ENCODE data around the gene HDLBP. TPM values are rescaled to one million over a fixed set of nuclear protein-coding genes. Genes with fewer than 3 reads are reported as not detected.
"Not testable (repeated sequence)": the region's sequence is repeated elsewhere in the genome, so short reads cannot be mapped to it uniquely, and the experiment has no call there.

The HDLBP gene
- total RNA-seq, 1 donor from 2014 or later, result 989 TPM

- DNase-seq (ENCODE audit: low spot score), result no peak
- H3K27ac Mint-ChIP-seq (ENCODE audit: unreplicated experiment), result peak overlapping the region; percentile 80
- H3K36me3 Mint-ChIP-seq (ENCODE audit: low read depth), result peaks cover 6% of the 10 kb centered on the region
- no peaks in the 10 kb centered on the region for H3K9me3 Mint-ChIP-seq (ENCODE audit: low read depth)
- H3K4me3 Mint-ChIP-seq (ENCODE audit: unreplicated experiment), result peak overlapping the region; percentile 33
- TF ChIP-seq CTCF (IDR thresholded peaks at IDR 0.05), result no peak
- peaks cover 77% of the 10 kb centered on the region for H3K4me1 Mint-ChIP-seq (ENCODE audit: low read depth)
- H3K27me3 Mint-ChIP-seq (ENCODE audit: low read depth), result no peaks in the 10 kb centered on the region
Observed at GRCh38 chr2:241321033-241321432, 5.6 kb upstream of the HDLBP start.

- Mint-ChIP-seq H3K4me3 (ENCODE audit: unreplicated experiment) (no peak overlapping the region), H3K9me3 (ENCODE audit: low read depth) (no peaks in the 10 kb centered on the region), H3K27me3 (ENCODE audit: low read depth) (no peaks in the 10 kb centered on the region), H3K4me1 (ENCODE audit: low read depth) (peaks cover 77% of the 10 kb centered on the region), H3K36me3 (ENCODE audit: low read depth) (peaks cover 4% of the 10 kb centered on the region), H3K27ac (ENCODE audit: unreplicated experiment) (peak overlapping the region; percentile 19)
- no peak for TF ChIP-seq CTCF (IDR thresholded peaks at IDR 0.05)
- DNase-seq (ENCODE audit: low spot score), result no peak
Observed at GRCh38 chr2:241320394-241320793, 4.9 kb upstream of the HDLBP start.

- DNase-seq (ENCODE audit: low spot score); H3K27me3 Mint-ChIP-seq (ENCODE audit: low read depth); H3K9me3 Mint-ChIP-seq (ENCODE audit: low read depth); H3K36me3 Mint-ChIP-seq (ENCODE audit: low read depth): not testable (repeated sequence)
- H3K27ac Mint-ChIP-seq (ENCODE audit: unreplicated experiment), result peak overlapping the region; percentile 41
- H3K4me3 Mint-ChIP-seq (ENCODE audit: unreplicated experiment), result peak overlapping the region; percentile 100
- H3K4me1 Mint-ChIP-seq (ENCODE audit: low read depth), result peaks cover 70% of the 10 kb centered on the region
Observed at GRCh38 chr2:241318830-241319229, 3.4 kb upstream of the HDLBP start.

GRCh38 chr2:241317391-241317790 lies 1.9 kb upstream of the HDLBP start:
- peak overlapping the region; percentile 100 for H3K4me3 Mint-ChIP-seq (ENCODE audit: unreplicated experiment)
- peaks cover 2% of the 10 kb centered on the region for H3K36me3 Mint-ChIP-seq (ENCODE audit: low read depth)
- H3K27ac Mint-ChIP-seq (ENCODE audit: unreplicated experiment), result peak overlapping the region; percentile 100
- no peaks in the 10 kb centered on the region for H3K9me3 Mint-ChIP-seq (ENCODE audit: low read depth)
- H3K27me3 Mint-ChIP-seq (ENCODE audit: low read depth), result no peaks in the 10 kb centered on the region
- peaks cover 73% of the 10 kb centered on the region for H3K4me1 Mint-ChIP-seq (ENCODE audit: low read depth)
- DNase-seq (ENCODE audit: low spot score), result no peak
- no peak for TF ChIP-seq CTCF (IDR thresholded peaks at IDR 0.05)

- Mint-ChIP-seq H3K27me3 (ENCODE audit: low read depth) (no peaks in the 10 kb centered on the region), H3K36me3 (ENCODE audit: low read depth) (peaks cover 2% of the 10 kb centered on the region), H3K9me3 (ENCODE audit: low read depth) (no peaks in the 10 kb centered on the region), H3K4me1 (ENCODE audit: low read depth) (peaks cover 73% of the 10 kb centered on the region), H3K27ac (ENCODE audit: unreplicated experiment) (peak overlapping the region; percentile 100), H3K4me3 (ENCODE audit: unreplicated experiment) (peak overlapping the region; percentile 100)
- DNase-seq (ENCODE audit: low spot score), result no peak
- TF ChIP-seq CTCF (IDR thresholded peaks at IDR 0.05), result no peak
Observed at GRCh38 chr2:241316825-241317224, 1.4 kb upstream of the HDLBP start.

GRCh38 chr2:241315879-241316631 lies 583 bp upstream of the HDLBP start, which contains the start of gene SEPTIN2:
Gene SEPTIN2 (plus strand): TSS chr2:241315925. CDS start chr2:241324233, 8,308 bp downstream.
- no peak for TF ChIP-seq CTCF (IDR thresholded peaks at IDR 0.05)
- DNase-seq (ENCODE audit: low spot score), result no peak
- H3K27ac Mint-ChIP-seq (ENCODE audit: unreplicated experiment), result peak within 1 kb of the TSS; percentile 100
- H3K4me1 Mint-ChIP-seq (ENCODE audit: low read depth), result peaks cover 72% of the 10 kb centered on the region
- peaks cover 2% of the 10 kb centered on the region for H3K36me3 Mint-ChIP-seq (ENCODE audit: low read depth)
- H3K4me3 Mint-ChIP-seq (ENCODE audit: unreplicated experiment), result peak within 1 kb of the TSS; percentile 100
- H3K27me3 Mint-ChIP-seq (ENCODE audit: low read depth), result no peaks in the 10 kb centered on the region
- H3K9me3 Mint-ChIP-seq (ENCODE audit: low read depth), result no peaks in the 10 kb centered on the region

Data from chondrocyte (in vitro differentiated cells).